A549 (cell line): ENCODE measurements around the gene CCL24.

Source experiments
- CTCF ChIP-seq: fragments of >200 bp; sonication (Bioruptor Twin); formaldehyde crosslinking; IDR thresholded peaks from 3 replicates; pipeline ENCODE4 v1.5.1; 2016
- JUN ChIP-seq, 2 experiments: fragments of >200 bp; sonication (Bioruptor Twin); formaldehyde crosslinking; IDR thresholded peaks; 2 replicates in 1 of 2; 3 replicates in 1 of 2; pipeline ENCODE4 v1.6.1; 2016 to 2017
- MAFK ChIP-seq: fragments of 450-650 bp; IDR thresholded peaks from 2 replicates; pipeline ENCODE4 v1.6.1; 2014; ENCODE audit not compliant: partially characterized antibody
- POLR2A ChIP-seq: IDR thresholded peaks from 2 replicates; pipeline ENCODE4 v1.6.1; 2012; ENCODE audit warnings: mild to moderate bottlenecking, low read length
- RFX5 ChIP-seq: fragments of 450-650 bp; IDR thresholded peaks from 2 replicates; pipeline ENCODE4 v1.7.1; 2014; ENCODE audit warnings: antibody characterized with exemption, mild to moderate bottlenecking, moderate library complexity
- USF2 ChIP-seq: fragments of 450-650 bp; IDR thresholded peaks from 2 replicates; pipeline ENCODE4 v1.6.1; 2014; ENCODE audit warnings: antibody characterized with exemption

DNA sequence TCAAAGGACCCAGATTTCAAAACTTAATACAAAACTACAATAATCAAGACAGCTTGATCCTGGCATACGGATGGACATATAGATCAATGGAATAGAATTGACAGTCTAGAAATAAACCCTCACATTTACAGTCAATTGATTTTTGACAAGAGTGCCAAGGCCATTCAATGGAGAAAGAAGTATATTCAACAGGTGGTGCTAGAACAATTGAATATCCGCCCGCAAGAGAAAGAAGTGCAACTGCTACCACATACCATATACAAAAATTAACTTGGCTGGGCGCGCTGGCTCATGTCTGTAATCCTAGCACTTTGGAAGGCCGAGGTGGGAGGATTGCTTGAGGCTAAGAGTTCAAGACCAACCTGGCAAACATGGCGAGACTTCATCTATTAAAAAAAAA lies 23.2 kb upstream of the CCL24 start:
- TF ChIP-seq CTCF (no peak), RFX5 (no peak), POLR2A (no peak), USF2 (no peak), MAFK (no peak), JUN (IDR thresholded peaks at IDR 0.05) (no peak)
